ENCODE measurements around the gene SH2D1A. TPM values are rescaled to one million over a fixed set of nuclear protein-coding genes. Genes with fewer than 3 reads are reported as not detected.

The SH2D1A gene
- total RNA-seq, 6 experiments from 2014 or later, result 0.37 to 0.62 (median 0.51) TPM; not detected in 2

DNA sequence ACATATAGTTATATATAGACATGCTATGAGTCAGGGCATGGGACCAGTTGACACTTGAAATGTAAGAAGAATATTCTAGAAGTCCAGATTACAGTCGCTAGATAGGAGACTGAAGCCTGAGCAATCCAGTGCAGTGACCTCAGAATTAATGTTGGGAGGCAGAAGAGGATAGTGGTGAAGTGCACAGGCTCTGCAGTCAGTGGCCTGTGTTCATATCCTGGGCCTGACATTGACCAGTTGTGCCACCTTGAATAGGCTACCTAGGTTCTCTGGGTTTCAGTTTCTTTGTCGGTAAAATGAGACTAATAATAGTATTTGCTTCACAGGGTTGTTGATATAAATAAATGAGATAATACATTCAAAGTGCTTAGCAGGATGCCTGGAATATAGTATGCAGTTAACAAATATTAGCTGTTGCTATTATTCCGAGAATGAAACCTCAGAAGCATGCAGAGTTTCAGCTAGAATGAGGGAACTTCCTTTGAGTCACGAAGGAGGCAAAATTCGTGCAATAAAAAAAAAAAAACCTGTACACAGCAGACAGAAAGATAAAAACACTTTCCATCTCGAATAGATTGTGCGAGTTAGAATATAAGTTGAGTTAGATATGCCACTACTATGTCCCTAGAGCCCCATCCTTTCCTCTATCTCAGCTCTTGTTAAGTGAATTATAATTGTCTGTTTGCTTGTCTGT, 4.0 kb upstream of the SH2D1A start:
- H3K9me3 ChIP-seq, result no peaks in the 10 kb centered on the region
- no peak overlapping the region for H3K4me3 ChIP-seq
- DNase-seq (no peak), ATAC-seq (no peak)
- intact Hi-C loops (cut with DNase I), result no loop called here
- H3K27me3 ChIP-seq, result no peaks in the 10 kb centered on the region
- H3K27ac ChIP-seq, result no peak overlapping the region
- H3K4me1 ChIP-seq, result no peaks in the 10 kb centered on the region
- 44% methylated on average over 7 of the region's 7 CpGs for WGBS (ENCODE audit: insufficient coverage, low coverage, low lambda C conversion rate, missing lambda C conversion rate)
- no peaks in the 10 kb centered on the region for H3K36me3 ChIP-seq
- TF ChIP-seq, protein P1, sequence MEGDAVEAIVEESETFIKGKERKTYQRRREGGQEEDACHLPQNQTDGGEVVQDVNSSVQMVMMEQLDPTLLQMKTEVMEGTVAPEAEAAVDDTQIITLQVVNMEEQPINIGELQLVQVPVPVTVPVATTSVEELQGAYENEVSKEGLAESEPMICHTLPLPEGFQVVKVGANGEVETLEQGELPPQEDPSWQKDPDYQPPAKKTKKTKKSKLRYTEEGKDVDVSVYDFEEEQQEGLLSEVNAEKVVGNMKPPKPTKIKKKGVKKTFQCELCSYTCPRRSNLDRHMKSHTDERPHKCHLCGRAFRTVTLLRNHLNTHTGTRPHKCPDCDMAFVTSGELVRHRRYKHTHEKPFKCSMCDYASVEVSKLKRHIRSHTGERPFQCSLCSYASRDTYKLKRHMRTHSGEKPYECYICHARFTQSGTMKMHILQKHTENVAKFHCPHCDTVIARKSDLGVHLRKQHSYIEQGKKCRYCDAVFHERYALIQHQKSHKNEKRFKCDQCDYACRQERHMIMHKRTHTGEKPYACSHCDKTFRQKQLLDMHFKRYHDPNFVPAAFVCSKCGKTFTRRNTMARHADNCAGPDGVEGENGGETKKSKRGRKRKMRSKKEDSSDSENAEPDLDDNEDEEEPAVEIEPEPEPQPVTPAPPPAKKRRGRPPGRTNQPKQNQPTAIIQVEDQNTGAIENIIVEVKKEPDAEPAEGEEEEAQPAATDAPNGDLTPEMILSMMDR (IDR thresholded peaks at IDR 0.05), result no peak
- no peak for TF ChIP-seq POLR2A (IDR thresholded peaks at IDR 0.05)

DNA sequence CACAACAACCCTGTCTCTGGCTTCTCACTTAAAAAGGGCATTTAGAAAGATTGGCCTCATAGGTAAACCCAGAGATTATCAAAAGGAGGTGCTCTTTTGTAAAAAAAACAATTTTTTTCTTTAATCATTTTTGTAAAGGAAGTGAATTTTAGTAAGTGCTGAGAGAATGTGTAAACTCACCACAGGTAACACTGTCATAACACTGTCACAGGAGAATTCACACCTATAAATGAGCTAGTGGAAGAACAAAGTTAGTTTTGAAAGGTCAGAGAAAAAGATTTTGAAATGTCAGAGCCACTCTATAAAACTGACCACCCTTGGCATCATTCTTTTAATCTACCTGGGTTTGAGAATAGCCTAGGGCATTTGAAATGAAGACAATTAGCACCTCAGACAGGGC, 3.3 kb upstream of the SH2D1A start:
- H3K27ac ChIP-seq, result no peak overlapping the region
- ATAC-seq, result no peak
- H3K27me3 ChIP-seq, result no peaks in the 10 kb centered on the region
- DNase-seq, result no peak
- no peaks in the 10 kb centered on the region for H3K36me3 ChIP-seq
- no peak overlapping the region for H3K4me3 ChIP-seq
- H3K9me3 ChIP-seq, result no peaks in the 10 kb centered on the region
- H3K4me1 ChIP-seq, result no peaks in the 10 kb centered on the region
- intact Hi-C loops (cut with DNase I), result no loop called here
- TF ChIP-seq, protein P1 (IDR thresholded peaks at IDR 0.05), result no peak
- no peak for TF ChIP-seq POLR2A (IDR thresholded peaks at IDR 0.05)

DNA sequence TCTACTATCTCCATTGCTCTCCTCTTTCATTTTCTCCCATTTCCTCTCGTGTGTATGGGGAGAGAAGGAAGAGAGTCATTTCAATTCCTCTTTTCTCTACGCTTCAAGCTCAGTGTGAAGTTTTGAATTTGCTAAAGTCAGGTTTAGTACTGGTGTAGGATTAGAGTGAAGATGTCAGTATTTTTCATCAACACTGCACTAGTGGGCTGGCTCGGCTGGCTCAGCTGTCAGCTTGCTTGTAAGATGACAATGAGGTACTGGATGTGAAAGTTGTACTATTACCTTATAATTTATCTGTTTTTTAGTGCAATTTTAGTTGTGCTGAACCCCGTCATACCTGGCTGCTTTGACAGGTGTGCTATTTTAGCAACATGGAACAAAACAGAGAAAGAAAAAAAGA, 2.1 kb upstream of the SH2D1A start:
- no peaks in the 10 kb centered on the region for H3K36me3 ChIP-seq
- no peak for DNase-seq
- H3K27me3 ChIP-seq, result no peaks in the 10 kb centered on the region
- no peak overlapping the region for H3K4me3 ChIP-seq
- H3K27ac ChIP-seq, result no peak overlapping the region
- TF ChIP-seq, protein P1 (IDR thresholded peaks at IDR 0.05), result no peak
- TF ChIP-seq POLR2A (IDR thresholded peaks at IDR 0.05), result no peak
- H3K4me1 ChIP-seq, result no peaks in the 10 kb centered on the region
- no peak for ATAC-seq
- intact Hi-C loops (cut with DNase I), result no loop called here
- 41% methylated on average over 4 of the region's 4 CpGs for WGBS (ENCODE audit: insufficient coverage, low coverage, low lambda C conversion rate, missing lambda C conversion rate)
- no peaks in the 10 kb centered on the region for H3K9me3 ChIP-seq

DNA sequence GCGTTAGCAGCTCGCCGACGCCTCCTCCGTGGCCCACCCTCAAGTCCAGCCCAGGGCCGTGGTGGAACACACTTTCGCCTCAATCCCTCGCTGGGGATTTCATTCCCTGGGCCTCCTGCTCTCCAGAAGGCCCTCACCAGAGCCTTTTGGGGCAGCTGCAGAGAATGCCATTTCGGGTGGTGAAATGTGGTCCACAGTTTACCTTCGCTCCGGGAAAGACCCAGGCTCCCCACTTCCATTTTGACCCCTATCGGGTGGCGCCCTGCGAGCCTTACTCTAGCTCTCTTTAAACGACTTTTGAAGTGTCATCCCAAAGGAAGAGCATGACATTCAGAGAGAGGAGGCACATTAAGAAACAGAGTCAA, 496 bp downstream of the SH2D1A start:
- TF ChIP-seq POLR2A (IDR thresholded peaks at IDR 0.05), result no peak
- TF ChIP-seq, protein P1 (IDR thresholded peaks at IDR 0.05), result no peak
- ATAC-seq, result no peak
- no peak for DNase-seq
- Histone ChIP-seq H3K27ac (no peak overlapping the region), H3K9me3 (no peaks in the 10 kb centered on the region), H3K36me3 (no peaks in the 10 kb centered on the region), H3K4me3 (no peak overlapping the region), H3K4me1 (no peaks in the 10 kb centered on the region), H3K27me3 (no peaks in the 10 kb centered on the region)
- 53% methylated on average over 6 of the region's 15 CpGs for WGBS (ENCODE audit: insufficient coverage, low coverage, low lambda C conversion rate, missing lambda C conversion rate)
- intact Hi-C loops (cut with DNase I), result no loop called here

DNA sequence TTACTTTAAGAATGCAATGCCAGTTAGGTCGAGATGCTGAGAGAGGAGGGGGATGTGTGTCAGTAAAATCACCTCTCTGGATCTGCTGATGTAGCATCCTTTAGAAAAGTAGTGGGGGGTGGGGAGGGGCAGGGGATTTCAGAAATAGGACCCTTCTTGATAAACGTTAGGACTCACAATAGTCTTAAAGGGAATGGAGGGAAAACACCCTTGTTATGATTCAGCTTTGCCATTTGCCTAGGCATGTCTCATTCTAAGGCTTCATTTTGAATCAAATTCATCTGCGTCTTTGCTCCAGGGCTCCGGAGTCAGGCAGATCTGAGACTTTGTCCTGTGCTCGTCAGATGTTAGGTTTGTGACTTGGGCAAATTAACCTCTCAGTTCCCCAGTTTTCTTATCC, 879 bp downstream of the SH2D1A start:
- Histone ChIP-seq H3K9me3 (no peaks in the 10 kb centered on the region), H3K4me3 (no peak overlapping the region), H3K4me1 (no peaks in the 10 kb centered on the region), H3K27me3 (no peaks in the 10 kb centered on the region), H3K27ac (no peak overlapping the region), H3K36me3 (no peaks in the 10 kb centered on the region)
- ATAC-seq, result no peak
- no peak for DNase-seq
- intact Hi-C loops (cut with DNase I), result no loop called here
- 33% methylated on average over 5 of the region's 5 CpGs for WGBS (ENCODE audit: insufficient coverage, low coverage, low lambda C conversion rate, missing lambda C conversion rate)
- TF ChIP-seq POLR2A (IDR thresholded peaks at IDR 0.05), result no peak
- TF ChIP-seq, protein P1 (IDR thresholded peaks at IDR 0.05), result no peak

Measured in right lobe of liver (tissue), 6 donors.